Stimulated activated CD8-positive, alpha-beta memory T cell treated with anti-CD3 and anti-CD28 coated beads, Interleukin-12 subunit alpha, Interleukin-12 subunit beta, amount 100 ng/mL, for 24 hours (primary cell): ENCODE results near the gene LHX5.

ENCODE experiments used
- DNase-seq: peaks from one replicate; pipeline ENCODE4 v3.0.0-alpha.2; 2020; ENCODE audit errors: extremely low read depth

The LHX5 gene

GRCh38 chr12:113414519-113415038 lies 57.1 kb downstream of the LHX5 start:
- DNase-seq: no peak

- DNase-seq: no peak
Observed at GRCh38 chr12:113413488-113413939, 58.2 kb downstream of the LHX5 start.
